Stomach (tissue), 9 donors: ENCODE measurements around the gene ERCC6. TPM values are rescaled to one million over a fixed set of nuclear protein-coding genes. Genes with fewer than 3 reads are reported as not detected.

ENCODE experiments used
- DNase-seq, 2 donors: peaks; one replicate each; pipeline versions ENCODE4 v3.0.0 to v3.0.0-alpha.2; 2013 to 2019
- H3K27ac ChIP-seq, 5 donors: fragments of 200-600 bp in 4 of 5; sonication (generic) in 4 of 5; one replicate each; pipeline ENCODE4 v1.5.1; 2013 to 2019; ENCODE audit warnings: mild to moderate bottlenecking in 1 of 5, moderate library complexity in 1 of 5
- H3K27me3 ChIP-seq, 3 donors: fragments of 200-600 bp; sonication (generic); one replicate each; pipeline ENCODE4 v1.5.1; 2017 to 2019; ENCODE audit warnings: mixed run types in 1 of 3
- H3K36me3 ChIP-seq, 4 donors: fragments of 200-600 bp; sonication (generic); 1 replicate in 3 of 4; 2 replicates in 1 of 4; pipeline ENCODE4 v1.5.1; 2016 to 2019
- H3K4me1 ChIP-seq, 4 donors: fragments of 200-600 bp; sonication (generic); one replicate each; pipeline ENCODE4 v1.5.1; 2016 to 2019
- H3K4me3 ChIP-seq, 4 donors: fragments of 200-600 bp; sonication (generic) in 3 of 4; one replicate each; pipeline ENCODE4 v1.5.1; 2016 to 2019; ENCODE audit warnings: mild to moderate bottlenecking in 1 of 4
- H3K9me3 ChIP-seq, 4 donors: fragments of 200-600 bp; sonication (generic); one replicate each; pipeline ENCODE4 v1.5.1; 2016 to 2019
- CTCF ChIP-seq, 7 experiments: fragments of 450-650 bp in 4 of 7; fragments of 200-600 bp in 3 of 7; sonication (generic) in 3 of 7; IDR thresholded peaks; one replicate each; pipeline ENCODE4 v1.5.1; 2016 to 2019; ENCODE audit warnings: antibody characterized with exemption in 7 of 7, control low read depth in 2 of 7, mild to moderate bottlenecking in 1 of 7
- EP300 ChIP-seq: sonication (generic); formaldehyde crosslinking; IDR thresholded peaks from one replicate; pipeline ENCODE4 v1.6.1; 2017; ENCODE audit warnings: antibody characterized with exemption
- POLR2A ChIP-seq, 4 donors: fragments of 450-650 bp; IDR thresholded peaks; one replicate each; pipeline ENCODE4 v1.6.1; 2016; ENCODE audit warnings: antibody characterized with exemption in 4 of 4, control low read depth in 2 of 4, mild to moderate bottlenecking in 1 of 4, moderate library complexity in 1 of 4
- POLR2AphosphoS5 ChIP-seq, 3 donors: sonication (generic); formaldehyde crosslinking; IDR thresholded peaks; one replicate each; pipeline ENCODE4 v1.6.1; 2016; ENCODE audit warnings: antibody characterized with exemption in 3 of 3
- WGBS, 5 donors: extraction: QIAGEN DNeasy Blood & Tissue Kit in 3 of 5; methylation state at CpG; one replicate each; pipeline versions ENCODE4 v1.1.5 to v1.1.7; 2013 to 2018; 5-methylcytosine and 5-hydroxymethylcytosine counted together
- intact Hi-C: fragments of 100-400 bp; cut with DNase I; formaldehyde crosslinking; loops from one replicate; pipeline ENCODE4 v1.15.1; 2023; ENCODE audit warnings: low total_unique reads
- polyA plus RNA-seq, 3 donors: library from polyadenylated mRNA; stranded (reverse); fragments of 200-250 nt; gene quantifications; one replicate each; pipeline ENCODE4 v1.2.3, GENCODE V29; 2013
- total RNA-seq, 5 donors: library from RNA; depleted of rRNA; stranded (reverse); fragments of >200 nt; gene quantifications; one replicate each; pipeline versions ENCODE4 v1.1.0 to v1.2.3, GENCODE V29; 2014 to 2016
- donor health status: healthy with polysubstance abuse.
- donor health status: Bipolar disorder and iron deficiency.
- donor health status: healthy.

The ERCC6 gene
- total and polyA plus RNA-seq, 8 donors = 2.0 to 33.8 (median 9.7) TPM

GRCh38 chr10:49549640-49550346, 10.9 kb upstream of the ERCC6 start:
- no peak for DNase-seq
- 62 to 94% (median 72%) methylated on average over 1 of the region's 1 CpG for WGBS, 5 donors
- no peak for TF ChIP-seq EP300
- no peak for TF ChIP-seq POLR2A (IDR thresholded peaks at IDR 0.05)
- TF ChIP-seq CTCF (IDR thresholded peaks at IDR 0.05) = no peak
- no peak for TF ChIP-seq POLR2AphosphoS5 (IDR thresholded peaks at IDR 0.05)
- intact Hi-C loops = no loop called here
- no peak overlapping the region for H3K27ac ChIP-seq
- H3K4me3 ChIP-seq = no peak overlapping the region
- no peaks in the 10 kb centered on the region for H3K4me1 ChIP-seq
- H3K9me3 ChIP-seq = peaks cover 0 to under 1% (median 0%) of the 10 kb centered on the region in 4 donors
- H3K36me3 ChIP-seq = no peaks in the 10 kb centered on the region
- H3K27me3 ChIP-seq = peaks cover 0 to 4% (median 0%) of the 10 kb centered on the region in 3 donors

- intact Hi-C loops = no loop called here
- no peaks in the 10 kb centered on the region for H3K36me3 ChIP-seq
- H3K9me3 ChIP-seq = peaks cover 0 to 6% (median 0%) of the 10 kb centered on the region in 4 donors
- no peak for DNase-seq
- no peak for TF ChIP-seq EP300
- TF ChIP-seq POLR2AphosphoS5 (IDR thresholded peaks at IDR 0.05) = no peak
- no peak for TF ChIP-seq POLR2A (IDR thresholded peaks at IDR 0.05)
- no peak for TF ChIP-seq CTCF (IDR thresholded peaks at IDR 0.05)
- H3K27me3 ChIP-seq = peaks cover 0 to 5% (median 0%) of the 10 kb centered on the region in 3 donors
- H3K27ac ChIP-seq = no peak overlapping the region
- 90 to 94% (median 92%) methylated on average over 3 of the region's 3 CpGs for WGBS, 5 donors
- H3K4me1 ChIP-seq = peaks cover 0 to 11% (median 8%) of the 10 kb centered on the region in 4 donors
- H3K4me3 ChIP-seq = no peak overlapping the region
These were observed 4.7 kb upstream of the ERCC6 start for GRCh38 chr10:49543604-49544003.

GRCh38 chr10:49542353-49542752, 3.4 kb upstream of the ERCC6 start:
- H3K9me3 ChIP-seq = peaks cover 0 to 6% (median 0%) of the 10 kb centered on the region in 4 donors
- no peak overlapping the region for H3K27ac ChIP-seq
- peaks cover 7 to 21% (median 18%) of the 10 kb centered on the region in 4 donors for H3K4me1 ChIP-seq
- H3K4me3 ChIP-seq = no peak overlapping the region
- TF ChIP-seq POLR2A (IDR thresholded peaks at IDR 0.05) = no peak
- H3K27me3 ChIP-seq = peaks cover 0 to 5% (median 0%) of the 10 kb centered on the region in 3 donors
- H3K36me3 ChIP-seq = no peaks in the 10 kb centered on the region
- intact Hi-C loops = no loop called here
- 86 to 90% (median 89%) methylated on average over 4 of the region's 4 CpGs for WGBS, 5 donors
- no peak for DNase-seq

- peaks cover 7 to 23% (median 22%) of the 10 kb centered on the region in 4 donors for H3K4me1 ChIP-seq
- H3K27ac ChIP-seq = no peak overlapping the region
- intact Hi-C loops = no loop called here
- peaks cover 0 to 6% (median 0%) of the 10 kb centered on the region in 4 donors for H3K9me3 ChIP-seq
- TF ChIP-seq POLR2AphosphoS5 (IDR thresholded peaks at IDR 0.05) (no peak), POLR2A (IDR thresholded peaks at IDR 0.05) (no peak), EP300 (no peak), CTCF (IDR thresholded peaks at IDR 0.05) (no peak)
- WGBS, 5 donors = 68 to 89% (median 71%) methylated on average over 6 of the region's 6 CpGs
- no peak for DNase-seq
- H3K4me3 ChIP-seq = no peak overlapping the region
- H3K27me3 ChIP-seq = peaks cover 0 to 5% (median 0%) of the 10 kb centered on the region in 3 donors
- H3K36me3 ChIP-seq = no peaks in the 10 kb centered on the region
These were observed 2.8 kb upstream of the ERCC6 start for GRCh38 chr10:49541762-49542161.
